ENCODE results near the gene MALAT1. TPM values are rescaled to one million over a fixed set of nuclear protein-coding genes. Genes with fewer than 3 reads are reported as not detected.

Gene MALAT1
- total and polyA plus RNA-seq, 4 donors: 228 to 18,225 (median 8,236) TPM

GRCh38 chr11:65476632-65477148, 22.2 kb upstream of the MALAT1 start:
- H3K27ac ChIP-seq (ENCODE audit: low read depth in 1 of 2, low read length in 2 of 2): peak overlapping the region; percentile 24 to 95
- no peaks in the 10 kb centered on the region for H3K4me1 ChIP-seq (ENCODE audit: control insufficient read depth in 1 of 2, insufficient read depth in 2 of 2, low read length in 2 of 2)
- H3K27me3 ChIP-seq (ENCODE audit: control insufficient read depth in 1 of 2, insufficient read depth in 2 of 2, low read length in 1 of 2): no peaks in the 10 kb centered on the region
- intact Hi-C loops (cut with DNase I): no loop called here
- DNase-seq: peak in 1 of 2 donors; percentile 49
- H3K4me3 ChIP-seq (ENCODE audit: low read length in 2 of 2): peak overlapping the region; percentile 38 to 52
- no peaks in the 10 kb centered on the region for H3K9me3 ChIP-seq (ENCODE audit: control insufficient read depth, low read length)
- ATAC-seq (ENCODE audit: low FRiP score): no peak
- 15 to 17% methylated on average over 10 of the region's 10 CpGs for WGBS, 2 donors
- H3K36me3 ChIP-seq (ENCODE audit: control insufficient read depth in 1 of 2, insufficient read depth in 2 of 2, low read length in 1 of 2): no peaks in the 10 kb centered on the region

- intact Hi-C loops (cut with DNase I): no loop called here
- H3K36me3 ChIP-seq (ENCODE audit: control insufficient read depth in 1 of 2, insufficient read depth in 2 of 2, low read length in 1 of 2): no peaks in the 10 kb centered on the region
- H3K4me3 ChIP-seq (ENCODE audit: low read length in 2 of 2): peak overlapping the region; percentile 38 to 52
- H3K27ac ChIP-seq (ENCODE audit: low read depth in 1 of 2, low read length in 2 of 2): peak overlapping the region; percentile 86 to 95
- H3K9me3 ChIP-seq (ENCODE audit: control insufficient read depth, low read length): no peaks in the 10 kb centered on the region
- no peaks in the 10 kb centered on the region for H3K4me1 ChIP-seq (ENCODE audit: control insufficient read depth in 1 of 2, insufficient read depth in 2 of 2, low read length in 2 of 2)
- DNase-seq (peak; percentile 99), ATAC-seq (ENCODE audit: low FRiP score) (peak; percentile 92)
- H3K27me3 ChIP-seq (ENCODE audit: control insufficient read depth in 1 of 2, insufficient read depth in 2 of 2, low read length in 1 of 2): no peaks in the 10 kb centered on the region
- WGBS, 2 donors: 0 to 1% methylated on average over 50 to 60 of the region's 60 CpGs
Measured at GRCh38 chr11:65477149-65477965, 21.5 kb upstream of the MALAT1 start.

GRCh38 chr11:65478388-65479183, 20.3 kb upstream of the MALAT1 start:
- intact Hi-C loops (cut with DNase I): no loop called here
- H3K9me3 ChIP-seq (ENCODE audit: control insufficient read depth, low read length): no peaks in the 10 kb centered on the region
- peak; percentile 79 to 89 for DNase-seq
- no peak overlapping the region for H3K4me3 ChIP-seq (ENCODE audit: low read length in 2 of 2)
- H3K27me3 ChIP-seq (ENCODE audit: control insufficient read depth in 1 of 2, insufficient read depth in 2 of 2, low read length in 1 of 2): no peaks in the 10 kb centered on the region
- peak overlapping the region; percentile 98 to 99 for H3K27ac ChIP-seq (ENCODE audit: low read depth in 1 of 2, low read length in 2 of 2)
- WGBS, 2 donors: 16 to 19% methylated on average over 33 of the region's 33 CpGs
- H3K36me3 ChIP-seq (ENCODE audit: control insufficient read depth in 1 of 2, insufficient read depth in 2 of 2, low read length in 1 of 2): no peaks in the 10 kb centered on the region
- ATAC-seq (ENCODE audit: low FRiP score): peak; percentile 60
- H3K4me1 ChIP-seq (ENCODE audit: control insufficient read depth in 1 of 2, insufficient read depth in 2 of 2, low read length in 2 of 2): no peaks in the 10 kb centered on the region

- DNase-seq (peak; percentile 67 to 82), ATAC-seq (ENCODE audit: low FRiP score) (peak; percentile 66)
- Histone ChIP-seq H3K27me3 (ENCODE audit: control insufficient read depth in 1 of 2, insufficient read depth in 2 of 2, low read length in 1 of 2) (no peaks in the 10 kb centered on the region), H3K27ac (ENCODE audit: low read depth in 1 of 2, low read length in 2 of 2) (peak overlapping the region; percentile 98 to 99), H3K4me1 (ENCODE audit: control insufficient read depth in 1 of 2, insufficient read depth in 2 of 2, low read length in 2 of 2) (no peaks in the 10 kb centered on the region), H3K4me3 (ENCODE audit: low read length in 2 of 2) (no peak overlapping the region), H3K9me3 (ENCODE audit: control insufficient read depth, low read length) (no peaks in the 10 kb centered on the region), H3K36me3 (ENCODE audit: control insufficient read depth in 1 of 2, insufficient read depth in 2 of 2, low read length in 1 of 2) (no peaks in the 10 kb centered on the region)
- intact Hi-C loops (cut with DNase I): no loop called here
- WGBS, 2 donors: 17 to 20% methylated on average over 11 of the region's 11 CpGs
Measured at GRCh38 chr11:65479184-65480145, 19.4 kb upstream of the MALAT1 start.

- 96 to 97% methylated on average over 2 of the region's 2 CpGs for WGBS, 2 donors
- intact Hi-C loops (cut with DNase I): no loop called here
Measured at GRCh38 chr11:65482306-65482850, 16.5 kb upstream of the MALAT1 start.

GRCh38 chr11:65485920-65486219, 13.0 kb upstream of the MALAT1 start:
- peaks cover 0 to 2% of the 10 kb centered on the region in 2 donors for H3K4me1 ChIP-seq (ENCODE audit: control insufficient read depth in 1 of 2, insufficient read depth in 2 of 2, low read length in 2 of 2)
- ATAC-seq (ENCODE audit: low FRiP score): no peak
- intact Hi-C loops (cut with DNase I): no loop called here
- peak overlapping the region; percentile 52 to 87 for H3K27ac ChIP-seq (ENCODE audit: low read depth in 1 of 2, low read length in 2 of 2)
- DNase-seq: peak in 1 of 2 donors; percentile 30
- no peaks in the 10 kb centered on the region for H3K36me3 ChIP-seq (ENCODE audit: control insufficient read depth in 1 of 2, insufficient read depth in 2 of 2, low read length in 1 of 2)
- H3K9me3 ChIP-seq (ENCODE audit: control insufficient read depth, low read length): no peaks in the 10 kb centered on the region
- 13 to 14% methylated on average over 5 of the region's 5 CpGs for WGBS, 2 donors
- no peaks in the 10 kb centered on the region for H3K27me3 ChIP-seq (ENCODE audit: control insufficient read depth in 1 of 2, insufficient read depth in 2 of 2, low read length in 1 of 2)
- no peak overlapping the region for H3K4me3 ChIP-seq (ENCODE audit: low read length in 2 of 2)

More at GRCh38 chr11:65482306-65482850, 16.5 kb upstream of the MALAT1 start:
- H3K27ac ChIP-seq (ENCODE audit: low read depth in 1 of 2, low read length in 2 of 2): peak overlapping the region in 1 of 2 donors; percentile 37
- H3K27me3 ChIP-seq (ENCODE audit: control insufficient read depth in 1 of 2, insufficient read depth in 2 of 2, low read length in 1 of 2): no peaks in the 10 kb centered on the region
- H3K4me1 ChIP-seq (ENCODE audit: control insufficient read depth in 1 of 2, insufficient read depth in 2 of 2, low read length in 2 of 2): no peaks in the 10 kb centered on the region
- no peaks in the 10 kb centered on the region for H3K36me3 ChIP-seq (ENCODE audit: control insufficient read depth in 1 of 2, insufficient read depth in 2 of 2, low read length in 1 of 2)
- ATAC-seq (ENCODE audit: low FRiP score) (no peak), DNase-seq (peak; percentile 21 to 22)
- H3K4me3 ChIP-seq (ENCODE audit: low read length in 2 of 2): no peak overlapping the region
- no peaks in the 10 kb centered on the region for H3K9me3 ChIP-seq (ENCODE audit: control insufficient read depth, low read length)

- intact Hi-C loops (cut with DNase I): no loop called here
- peaks cover 0 to 2% of the 10 kb centered on the region in 2 donors for H3K4me1 ChIP-seq (ENCODE audit: control insufficient read depth in 1 of 2, insufficient read depth in 2 of 2, low read length in 2 of 2)
- H3K27ac ChIP-seq (ENCODE audit: low read depth in 1 of 2, low read length in 2 of 2): peak overlapping the region; percentile 96 to 99
- 47 to 51% methylated on average over 10 of the region's 10 CpGs for WGBS, 2 donors
- no peak for ATAC-seq (ENCODE audit: low FRiP score)
- H3K9me3 ChIP-seq (ENCODE audit: control insufficient read depth, low read length): no peaks in the 10 kb centered on the region
- H3K27me3 ChIP-seq (ENCODE audit: control insufficient read depth in 1 of 2, insufficient read depth in 2 of 2, low read length in 1 of 2): no peaks in the 10 kb centered on the region
- no peaks in the 10 kb centered on the region for H3K36me3 ChIP-seq (ENCODE audit: control insufficient read depth in 1 of 2, insufficient read depth in 2 of 2, low read length in 1 of 2)
- no peak overlapping the region for H3K4me3 ChIP-seq (ENCODE audit: low read length in 2 of 2)
- DNase-seq: peak; percentile 38 to 45
Measured at GRCh38 chr11:65486570-65487466, 12.0 kb upstream of the MALAT1 start.

All from aorta (tissue), 5 donors.